Adrenal gland (tissue), 12 donors: Measurements from ENCODE around the gene SLAMF9. TPM values are rescaled to one million over a fixed set of nuclear protein-coding genes. Genes with fewer than 3 reads are reported as not detected.
A peak's percentile ranks its signal among the peaks of the same experiment; 100 is the strongest.

ENCODE experiments used
- DNase-seq, 7 donors: peaks; one replicate each; pipeline ENCODE4 v3.0.0-alpha.2; 2019 to 2020
- H3K27ac ChIP-seq, 5 donors: fragments of 200-600 bp; sonication (generic) in 4 of 5; 1 replicate in 3 of 5; 2 replicates in 2 of 5; pipeline versions ENCODE4 v1.5.1 to v1.8.0; 2016 to 2020; ENCODE audit warnings: mild to moderate bottlenecking in 1 of 5
- H3K27me3 ChIP-seq: fragments of 200-600 bp; 2 replicates; pipeline ENCODE4 v1.8.0; 2021
- H3K36me3 ChIP-seq, 2 donors: fragments of 200-600 bp; replicated peaks in 1 of 2; 1 replicate in 1 of 2; 2 replicates in 1 of 2; pipeline versions ENCODE4 v1.5.1 to v1.8.0; 2018 to 2022
- H3K4me1 ChIP-seq, 2 donors: fragments of 200-600 bp; replicated peaks in 1 of 2; 1 replicate in 1 of 2; 2 replicates in 1 of 2; pipeline versions ENCODE4 v1.5.1 to v1.8.0; 2018 to 2021
- H3K4me3 ChIP-seq, 4 donors: fragments of 200-600 bp; sonication (generic) in 3 of 4; one replicate each; pipeline ENCODE4 v1.5.1; 2016 to 2018
- H3K9me3 ChIP-seq, 3 donors: fragments of 200-600 bp; sonication (generic) in 1 of 3; replicated peaks in 1 of 3; 1 replicate in 2 of 3; 2 replicates in 1 of 3; pipeline versions ENCODE4 v1.5.1 to v1.8.0; 2016 to 2021
- CTCF ChIP-seq, 6 experiments: fragments of 450-650 bp in 4 of 6; fragments of 200-600 bp in 2 of 6; sonication (generic) in 1 of 6; IDR thresholded peaks; 1 replicate in 5 of 6; 2 replicates in 1 of 6; pipeline versions ENCODE4 v1.5.1 to v1.8.0; 2016 to 2021; ENCODE audit warnings: antibody characterized with exemption in 6 of 6, mild to moderate bottlenecking in 2 of 6, moderate library complexity in 1 of 6
- POLR2A ChIP-seq, 2 donors: fragments of 450-650 bp; IDR thresholded peaks; one replicate each; pipeline ENCODE4 v1.6.1; 2017; ENCODE audit warnings: antibody characterized with exemption in 2 of 2, mild to moderate bottlenecking in 2 of 2, moderate library complexity in 1 of 2
- WGBS, 4 donors: extraction: QIAGEN DNeasy Blood & Tissue Kit in 2 of 4; methylation state at CpG; one replicate each; pipeline versions ENCODE4 v1.1.5 to v1.1.7; 2013 to 2017; 5-methylcytosine and 5-hydroxymethylcytosine counted together
- intact Hi-C, 2 donors: fragments of 100-400 bp; cut with DNase I; formaldehyde crosslinking; loops; one replicate each; pipeline versions ENCODE4 v1.14.1 to v1.15.0; 2022 to 2023
- polyA plus RNA-seq, 3 donors: library from polyadenylated mRNA; stranded (reverse); fragments of 200-250 nt in 2 of 3; fragments of 350-450 nt in 1 of 3; fragmentation: Illumina TruSeq in 1 of 3; extraction: RNeasy Lipid Tissue Mini Kit (QIAGEN cat#74804) in 1 of 3; gene quantifications; one replicate each; pipeline ENCODE4 v1.2.3, GENCODE V29; 2013 to 2014
- total RNA-seq, 9 donors: library from RNA; depleted of rRNA in 4 of 9; stranded (reverse); fragments of >200 nt in 4 of 9; fragments of 120-200 nt in 1 of 9; fragmentation: NEBNext Ultra II Directional in 1 of 9; extraction: Animal tissue kit (Norgen Biotek cat#: 25700) in 1 of 9; gene quantifications; one replicate each; pipeline versions ENCODE4 v1.1.0 to v1.2.4, GENCODE V29; 2013 to 2023
- donor health status: healthy with polysubstance abuse.
- donor health status: Bipolar disorder and iron deficiency.
- donor health status: DM: yes; HTN: yes; CAD: no.
- donor health status: DM: no; HTN: no; CAD: no.
- donor health status: DM: no; HTN: no; CAD: no.
- donor health status: DM: yes; HTN: yes; CAD: no.

SLAMF9 gene
- total and polyA plus RNA-seq, 12 donors: not detected

GRCh38 chr1:159913451-159914192 is 40.4 kb downstream of the SLAMF9 start:
- H3K36me3 ChIP-seq: peaks cover 0 to 12% of the 10 kb centered on the region in 2 donors
- peaks cover 0 to 23% of the 10 kb centered on the region in 2 donors for H3K4me1 ChIP-seq

DNA sequence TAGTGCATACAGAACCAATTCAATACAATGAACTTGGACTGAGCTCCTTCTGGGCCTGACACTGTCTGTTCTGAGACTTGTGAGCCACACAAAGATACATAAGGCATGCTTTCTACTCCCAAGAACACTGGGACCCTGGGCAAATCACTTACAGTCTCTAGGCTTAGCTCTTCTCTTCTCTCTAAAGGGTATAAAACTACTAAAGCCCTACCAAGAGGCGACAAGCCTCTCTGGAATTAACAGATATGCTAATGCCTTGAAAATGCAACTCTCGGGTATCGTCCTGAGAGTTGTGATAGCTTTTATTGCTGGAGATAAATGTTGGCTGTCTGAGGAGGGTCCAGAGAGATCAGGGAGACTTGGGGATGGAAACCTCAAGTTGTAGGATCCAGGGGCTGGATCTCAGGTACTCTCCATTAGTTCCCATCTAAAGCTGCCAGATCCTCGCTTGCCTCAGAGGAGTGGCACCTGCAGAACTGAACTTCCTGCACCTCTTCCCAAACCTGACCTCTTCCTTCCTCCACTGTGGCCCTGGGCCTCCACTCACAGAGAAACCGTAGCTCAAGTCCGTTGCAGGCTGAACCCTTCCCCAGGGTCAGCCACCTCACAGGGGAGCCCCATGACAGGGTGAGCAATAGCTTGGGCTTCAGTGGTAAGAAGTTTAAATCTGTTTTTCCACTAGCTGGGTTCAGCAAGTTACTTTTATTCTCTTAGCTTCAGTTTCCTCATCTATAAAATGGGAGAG is 42.5 kb downstream of the SLAMF9 start:
- H3K36me3 ChIP-seq: no peaks in the 10 kb centered on the region
- no peaks in the 10 kb centered on the region for H3K9me3 ChIP-seq
- intact Hi-C loops: no loop called here
- H3K4me1 ChIP-seq: peaks cover 0 to 20% of the 10 kb centered on the region in 2 donors
- H3K27me3 ChIP-seq: no peaks in the 10 kb centered on the region
- no peak overlapping the region for H3K4me3 ChIP-seq
- TF ChIP-seq CTCF (IDR thresholded peaks at IDR 0.05) (no peak), POLR2A (IDR thresholded peaks at IDR 0.05) (no peak)
- DNase-seq: no peak
- peak overlapping the region in 1 of 5 donors; percentile 13 for H3K27ac ChIP-seq
- WGBS, 4 donors: 81 to 86% (median 84%) methylated on average over 4 to 6 of the region's 6 CpGs

More at GRCh38 chr1:159913451-159914192, 40.4 kb downstream of the SLAMF9 start:
- H3K9me3 ChIP-seq: no peaks in the 10 kb centered on the region
- H3K27ac ChIP-seq: no peak overlapping the region
- intact Hi-C loops: no loop called here
- WGBS, 4 donors: 76 to 90% (median 87%) methylated on average over 5 of the region's 5 CpGs
- DNase-seq: no peak
- H3K4me3 ChIP-seq: no peak overlapping the region
- no peak for TF ChIP-seq POLR2A (IDR thresholded peaks at IDR 0.05)
- no peak for TF ChIP-seq CTCF (IDR thresholded peaks at IDR 0.05)
- H3K27me3 ChIP-seq: no peaks in the 10 kb centered on the region

DNA sequence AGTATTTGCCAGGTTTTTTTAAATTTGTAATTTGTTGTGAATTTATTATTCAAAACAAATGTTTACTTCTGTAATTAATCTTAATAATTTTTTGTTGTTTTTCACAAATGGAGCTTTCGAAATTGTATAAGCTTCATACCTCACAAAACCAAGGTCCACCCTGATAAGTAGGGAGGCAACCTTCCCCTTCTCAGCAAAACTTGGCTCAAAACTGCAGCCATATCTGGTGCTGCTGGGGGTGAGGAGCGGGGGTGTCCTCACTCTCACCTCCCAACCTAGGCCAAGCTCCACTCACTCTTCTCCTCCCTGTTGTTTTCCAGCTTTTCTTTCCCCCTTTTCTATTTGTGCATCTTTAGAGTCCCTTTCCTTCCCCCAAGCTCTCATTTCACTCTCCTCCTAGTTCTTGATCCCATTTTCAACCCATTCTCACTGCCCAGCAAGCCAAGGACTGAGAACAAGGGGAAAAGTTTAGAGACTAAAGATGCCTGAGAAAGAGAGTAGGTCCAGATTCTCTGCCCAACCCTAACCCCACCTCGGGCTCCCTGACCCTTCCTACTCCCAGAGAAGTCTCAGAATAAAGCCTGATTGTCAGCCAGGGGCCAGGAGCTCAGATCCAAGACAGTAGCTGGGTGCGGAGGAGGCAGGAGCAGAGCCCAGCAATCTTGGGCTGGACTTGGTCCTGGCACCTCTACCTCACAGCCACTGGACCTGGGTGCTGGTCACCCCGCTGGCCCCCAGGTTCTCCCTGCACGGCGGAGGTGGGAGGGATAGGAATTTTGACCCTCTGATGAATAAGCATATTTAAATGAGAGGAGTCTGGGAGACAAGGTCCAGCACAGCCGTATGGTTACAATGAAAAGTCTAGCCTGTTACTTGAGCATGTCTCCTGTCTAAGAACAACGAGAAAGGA is 45.8 kb downstream of the SLAMF9 start:
- intact Hi-C loops: no loop called here
- no peak for DNase-seq

More for the DNA sequence above, 45.8 kb downstream of the SLAMF9 start:
- WGBS, 4 donors: 78 to 93% (median 90%) methylated on average over 6 to 9 of the region's 9 CpGs
- no peak for TF ChIP-seq CTCF (IDR thresholded peaks at IDR 0.05)
- no peak for TF ChIP-seq POLR2A (IDR thresholded peaks at IDR 0.05)
- no peaks in the 10 kb centered on the region for H3K36me3 ChIP-seq
- peaks cover 0 to 16% of the 10 kb centered on the region in 2 donors for H3K4me1 ChIP-seq
- no peak overlapping the region for H3K27ac ChIP-seq
- H3K9me3 ChIP-seq: no peaks in the 10 kb centered on the region
- no peaks in the 10 kb centered on the region for H3K27me3 ChIP-seq
- no peak overlapping the region for H3K4me3 ChIP-seq
